Neuronal stem cell (in vitro differentiated cells): ENCODE results near the gene NAB2.

ENCODE experiments used
- DNase-seq: peaks from one replicate; pipeline ENCODE4 v3.0.0-alpha.2; 2013; ENCODE audit warnings: low spot score
- H2AFZ ChIP-seq: one replicate; pipeline ENCODE4 v1.6.1; 2013; ENCODE audit warnings: mild to moderate bottlenecking, low read length, inconsistent platforms
- H2AK5ac ChIP-seq: 2 replicates; pipeline ENCODE4 v1.6.1; 2013; ENCODE audit warnings: low read depth, mild to moderate bottlenecking, inconsistent platforms, low read length, moderate library complexity, mixed read lengths
- H2BK120ac ChIP-seq: 2 replicates; pipeline ENCODE4 v1.6.1; 2013; ENCODE audit warnings: low read depth, mild to moderate bottlenecking, inconsistent platforms, low read length, moderate library complexity, mixed read lengths
- H2BK12ac ChIP-seq: one replicate; pipeline ENCODE4 v1.6.1; 2013; ENCODE audit warnings: low read length, inconsistent platforms
- H2BK15ac ChIP-seq: 2 replicates; pipeline ENCODE4 v1.6.1; 2013; ENCODE audit warnings: mild to moderate bottlenecking, low read length, inconsistent platforms, mixed read lengths
- H2BK5ac ChIP-seq: one replicate; pipeline ENCODE4 v1.6.1; 2013; ENCODE audit warnings: inconsistent platforms, mild to moderate bottlenecking, low read length, moderate library complexity
- H3K14ac ChIP-seq: one replicate; pipeline ENCODE4 v1.6.1; 2013; ENCODE audit warnings: low read length, inconsistent platforms
- H3K18ac ChIP-seq: 2 replicates; pipeline ENCODE4 v1.6.1; 2013; ENCODE audit warnings: low read length, inconsistent platforms
- H3K23ac ChIP-seq: 2 replicates; pipeline ENCODE4 v1.6.1; 2013; ENCODE audit warnings: low read depth, mild to moderate bottlenecking, mixed read lengths, low read length, inconsistent platforms; ENCODE audit not compliant: poor library complexity
- H3K27ac ChIP-seq: replicated peaks from 3 replicates; pipeline ENCODE4 v1.5.1; 2013; ENCODE audit warnings: low read length, inconsistent platforms
- H3K27me3 ChIP-seq, 3 experiments: 2 replicates each; pipeline ENCODE4 v1.6.1; 2013; ENCODE audit warnings: low read length in 3 of 3, mild to moderate bottlenecking in 2 of 3, inconsistent platforms in 1 of 3, low read depth in 1 of 3, mixed read lengths in 1 of 3, moderate library complexity in 1 of 3; ENCODE audit not compliant: control insufficient read depth in 3 of 3, insufficient read depth in 3 of 3
- H3K36me3 ChIP-seq, 2 donors: replicated peaks in 1 of 2; 2 replicates each; pipeline ENCODE4 v1.6.1; 2013; ENCODE audit warnings: low read length in 2 of 2; ENCODE audit not compliant: control insufficient read depth in 2 of 2, insufficient read depth in 2 of 2
- H3K4ac ChIP-seq: 2 replicates; pipeline ENCODE4 v1.6.1; 2013; ENCODE audit warnings: inconsistent platforms, mild to moderate bottlenecking, low read length, moderate library complexity
- H3K4me1 ChIP-seq, 2 donors: 1 replicate in 1 of 2; 2 replicates in 1 of 2; pipeline ENCODE4 v1.6.1; 2013; ENCODE audit warnings: low read length in 2 of 2, low read depth in 1 of 2; ENCODE audit not compliant: control insufficient read depth in 2 of 2, insufficient read depth in 1 of 2
- H3K4me2 ChIP-seq: one replicate; pipeline ENCODE4 v1.6.1; 2013; ENCODE audit warnings: mild to moderate bottlenecking, low read length, inconsistent platforms; ENCODE audit not compliant: insufficient read depth, poor library complexity, severe bottlenecking
- H3K4me3 ChIP-seq, 2 donors: 2 replicates each; pipeline ENCODE4 v1.5.1; 2013; ENCODE audit warnings: low read length in 2 of 2, mild to moderate bottlenecking in 2 of 2, inconsistent platforms in 1 of 2, moderate library complexity in 1 of 2
- H3K79me1 ChIP-seq: one replicate; pipeline ENCODE4 v1.6.1; 2013; ENCODE audit warnings: low read depth, mild to moderate bottlenecking, inconsistent platforms, low read length, moderate library complexity
- H3K9ac ChIP-seq: one replicate; pipeline ENCODE4 v1.6.1; 2013; ENCODE audit warnings: mild to moderate bottlenecking, low read depth, low read length, inconsistent platforms; ENCODE audit not compliant: poor library complexity
- H3K9me3 ChIP-seq, 2 donors: replicated peaks in 1 of 2; 2 replicates each; pipeline versions ENCODE3 to v1.6.1; 2013; ENCODE audit warnings: low read length in 2 of 2, mild to moderate bottlenecking in 2 of 2, inconsistent platforms in 1 of 2, low read depth in 1 of 2, mixed read lengths in 1 of 2, moderate library complexity in 1 of 2; ENCODE audit not compliant: control insufficient read depth in 2 of 2, insufficient read depth in 1 of 2
- H4K8ac ChIP-seq: one replicate; pipeline ENCODE4 v1.6.1; 2013; ENCODE audit warnings: low read depth, mild to moderate bottlenecking, inconsistent platforms, low read length, moderate library complexity
- H4K91ac ChIP-seq: one replicate; pipeline ENCODE4 v1.6.1; 2013; ENCODE audit warnings: low read length, low read depth, mild to moderate bottlenecking, inconsistent platforms; ENCODE audit not compliant: poor library complexity
- WGBS, 2 donors: extraction: QIAGEN DNeasy Blood & Tissue Kit; methylation state at CpG; one replicate each; pipeline ENCODE4 v1.1.7; 2013; ENCODE audit warnings: missing lambda C conversion rate in 2 of 2, mixed read lengths in 1 of 2; ENCODE audit not compliant: insufficient read length in 2 of 2, insufficient replicate concordance in 1 of 2; ENCODE audit errors: extremely low coverage in 2 of 2; 5-methylcytosine and 5-hydroxymethylcytosine counted together

NAB2 gene

GRCh38 chr12:57107456-57108155 lies 18.7 kb downstream of the NAB2 start:
- Histone ChIP-seq H3K9me3 (no peaks in the 10 kb centered on the region), H4K8ac (no peak overlapping the region), H3K27ac (no peak overlapping the region), H3K79me1 (no peaks in the 10 kb centered on the region), H2BK15ac (no peak overlapping the region), H3K4ac (no peak overlapping the region), H3K36me3 (peaks cover 0 to 52% of the 10 kb centered on the region in 2 donors), H2BK12ac (no peak overlapping the region), H2AK5ac (peak overlapping the region; percentile 58), H3K27me3 (no peaks in the 10 kb centered on the region), H3K9ac (no peak overlapping the region), H3K18ac (no peak overlapping the region), H3K4me3 (no peak overlapping the region), H4K91ac (no peak overlapping the region), H3K4me1 (peaks cover 9 to 20% of the 10 kb centered on the region in 2 donors), H3K23ac (no peak overlapping the region), H2BK120ac (no peak overlapping the region), H2AFZ (no peak overlapping the region), H3K14ac (no peak overlapping the region), H2BK5ac (no peak overlapping the region), H3K4me2 (no peak overlapping the region)
- no CpG with 5 or more reads among the region's 7 CpGs for WGBS, 2 donors
- no peak for DNase-seq

- Histone ChIP-seq H3K18ac (peak overlapping the region; percentile 62), H2BK15ac (peak overlapping the region; percentile 15), H3K79me1 (no peaks in the 10 kb centered on the region), H3K9me3 (no peaks in the 10 kb centered on the region), H3K23ac (no peak overlapping the region), H2AK5ac (no peak overlapping the region), H2BK12ac (no peak overlapping the region), H2BK5ac (no peak overlapping the region), H3K36me3 (peaks cover 0 to 43% of the 10 kb centered on the region in 2 donors), H3K4me3 (peak overlapping the region in 1 of 2 donors; percentile 66), H2BK120ac (no peak overlapping the region), H3K27me3 (no peaks in the 10 kb centered on the region), H3K4me1 (peaks cover 8 to 19% of the 10 kb centered on the region in 2 donors), H3K4me2 (no peak overlapping the region), H4K8ac (no peak overlapping the region), H3K27ac (no peak overlapping the region), H3K14ac (no peak overlapping the region), H3K4ac (no peak overlapping the region), H3K9ac (no peak overlapping the region), H2AFZ (peak overlapping the region; percentile 74), H4K91ac (no peak overlapping the region)
- WGBS, 2 donors, result no CpG with 5 or more reads among the region's 7 CpGs
- no peak for DNase-seq
Observed at GRCh38 chr12:57109207-57110103, 20.5 kb downstream of the NAB2 start.

GRCh38 chr12:57110104-57111030 lies 21.5 kb downstream of the NAB2 start:
- peak overlapping the region; percentile 97 for H2BK15ac ChIP-seq
- peak overlapping the region; percentile 40 for H2BK5ac ChIP-seq
- H3K79me1 ChIP-seq, result no peaks in the 10 kb centered on the region
- peak overlapping the region; percentile 66 for H3K23ac ChIP-seq
- WGBS, 2 donors, result no CpG with 5 or more reads among the region's 28 CpGs
- no peak for DNase-seq
- H4K91ac ChIP-seq, result peak overlapping the region; percentile 99
- H2AFZ ChIP-seq, result peak overlapping the region; percentile 74
- H3K27ac ChIP-seq, result peak overlapping the region; percentile 73
- no peak overlapping the region for H4K8ac ChIP-seq
- H3K4me1 ChIP-seq, result peaks cover 8 to 19% of the 10 kb centered on the region in 2 donors
- peak overlapping the region; percentile 87 for H2AK5ac ChIP-seq
- H3K4ac ChIP-seq, result peak overlapping the region; percentile 80
- peak overlapping the region; percentile 93 for H2BK120ac ChIP-seq
- H3K36me3 ChIP-seq, result peaks cover 0 to 34% of the 10 kb centered on the region in 2 donors
- no peaks in the 10 kb centered on the region for H3K27me3 ChIP-seq
- no peaks in the 10 kb centered on the region for H3K9me3 ChIP-seq
- H3K14ac ChIP-seq, result peak overlapping the region; percentile 72
- H2BK12ac ChIP-seq, result peak overlapping the region; percentile 93
- peak overlapping the region; percentile 97 for H3K18ac ChIP-seq
- no peak overlapping the region for H3K4me2 ChIP-seq
- peak overlapping the region; percentile 13 to 66 for H3K4me3 ChIP-seq
- peak overlapping the region; percentile 36 for H3K9ac ChIP-seq
